Body of pancreas (tissue), 4 donors: ENCODE data around the gene TTLL11.

Experiments
- POLR2A ChIP-seq, 3 donors: fragments of 450-650 bp; IDR thresholded peaks; one replicate each; pipeline ENCODE4 v1.6.1; 2016; ENCODE audit warnings: antibody characterized with exemption in 3 of 3, mild to moderate bottlenecking in 2 of 3
- TF ChIP-seq, protein P1 (sequence below), 7 experiments: fragments of 450-650 bp in 4 of 7; fragments of 200-600 bp in 3 of 7; sonication (generic) in 3 of 7; IDR thresholded peaks; one replicate each; pipeline ENCODE4 v1.5.1; 2016 to 2019; ENCODE audit warnings: antibody characterized with exemption in 7 of 7

DNA sequence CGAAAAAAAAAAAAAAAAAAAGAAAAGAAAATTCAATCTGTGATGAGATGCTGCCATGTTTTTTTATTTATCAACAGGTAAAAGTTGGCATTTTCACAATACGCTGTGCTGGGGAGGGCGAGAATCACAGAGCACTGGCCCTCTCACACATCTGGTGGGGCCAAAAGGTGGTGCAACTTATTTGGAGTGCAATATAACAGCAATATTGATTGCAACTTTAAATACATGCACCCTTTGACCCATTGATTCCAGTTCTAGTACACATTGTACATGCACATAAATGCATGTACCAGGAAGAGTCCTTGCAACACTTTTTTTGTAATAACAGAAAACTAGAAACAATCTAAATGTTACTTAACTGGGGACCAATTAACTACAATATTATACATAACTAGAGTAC is 282.6 kb downstream of the TTLL11 start:
- TF ChIP-seq, protein P1, sequence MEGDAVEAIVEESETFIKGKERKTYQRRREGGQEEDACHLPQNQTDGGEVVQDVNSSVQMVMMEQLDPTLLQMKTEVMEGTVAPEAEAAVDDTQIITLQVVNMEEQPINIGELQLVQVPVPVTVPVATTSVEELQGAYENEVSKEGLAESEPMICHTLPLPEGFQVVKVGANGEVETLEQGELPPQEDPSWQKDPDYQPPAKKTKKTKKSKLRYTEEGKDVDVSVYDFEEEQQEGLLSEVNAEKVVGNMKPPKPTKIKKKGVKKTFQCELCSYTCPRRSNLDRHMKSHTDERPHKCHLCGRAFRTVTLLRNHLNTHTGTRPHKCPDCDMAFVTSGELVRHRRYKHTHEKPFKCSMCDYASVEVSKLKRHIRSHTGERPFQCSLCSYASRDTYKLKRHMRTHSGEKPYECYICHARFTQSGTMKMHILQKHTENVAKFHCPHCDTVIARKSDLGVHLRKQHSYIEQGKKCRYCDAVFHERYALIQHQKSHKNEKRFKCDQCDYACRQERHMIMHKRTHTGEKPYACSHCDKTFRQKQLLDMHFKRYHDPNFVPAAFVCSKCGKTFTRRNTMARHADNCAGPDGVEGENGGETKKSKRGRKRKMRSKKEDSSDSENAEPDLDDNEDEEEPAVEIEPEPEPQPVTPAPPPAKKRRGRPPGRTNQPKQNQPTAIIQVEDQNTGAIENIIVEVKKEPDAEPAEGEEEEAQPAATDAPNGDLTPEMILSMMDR (IDR thresholded peaks at IDR 0.05), result no peak
- TF ChIP-seq POLR2A (IDR thresholded peaks at IDR 0.05), result no peak
